HG03521 (cell line): ENCODE data around the gene BLTP2.
"Not testable (repeated sequence)": the region's sequence is repeated elsewhere in the genome, so short reads cannot be mapped to it uniquely, and the experiment has no call there.

ENCODE experiments used
- ATAC-seq: cut with Tn5 transposase; IDR thresholded peaks from one replicate; pipeline ENCODE4 v1.9.1; 2021; ENCODE audit warnings: mild to moderate bottlenecking, moderate library complexity; ENCODE audit not compliant: unreplicated experiment

Gene BLTP2

DNA sequence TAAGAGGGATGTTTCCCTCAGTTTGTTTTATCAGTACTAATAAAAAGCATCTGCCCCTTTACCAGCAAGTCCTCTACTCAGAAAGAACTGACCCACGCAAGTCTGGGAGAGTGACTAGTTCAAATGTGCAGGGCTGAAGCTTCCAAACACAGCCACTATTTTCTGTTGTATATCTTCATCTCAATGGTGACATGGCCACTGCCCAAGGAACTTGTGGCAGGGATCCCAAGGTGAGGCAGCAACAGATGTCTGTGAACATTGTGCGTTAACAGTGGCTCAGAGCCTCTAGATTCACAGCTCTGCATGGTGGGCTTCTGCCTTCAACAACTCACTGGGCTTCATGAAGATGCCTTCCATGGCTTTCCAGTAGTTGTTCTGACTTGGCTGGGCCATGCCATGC, 3.7 kb upstream of the BLTP2 start:
- no peak for ATAC-seq

DNA sequence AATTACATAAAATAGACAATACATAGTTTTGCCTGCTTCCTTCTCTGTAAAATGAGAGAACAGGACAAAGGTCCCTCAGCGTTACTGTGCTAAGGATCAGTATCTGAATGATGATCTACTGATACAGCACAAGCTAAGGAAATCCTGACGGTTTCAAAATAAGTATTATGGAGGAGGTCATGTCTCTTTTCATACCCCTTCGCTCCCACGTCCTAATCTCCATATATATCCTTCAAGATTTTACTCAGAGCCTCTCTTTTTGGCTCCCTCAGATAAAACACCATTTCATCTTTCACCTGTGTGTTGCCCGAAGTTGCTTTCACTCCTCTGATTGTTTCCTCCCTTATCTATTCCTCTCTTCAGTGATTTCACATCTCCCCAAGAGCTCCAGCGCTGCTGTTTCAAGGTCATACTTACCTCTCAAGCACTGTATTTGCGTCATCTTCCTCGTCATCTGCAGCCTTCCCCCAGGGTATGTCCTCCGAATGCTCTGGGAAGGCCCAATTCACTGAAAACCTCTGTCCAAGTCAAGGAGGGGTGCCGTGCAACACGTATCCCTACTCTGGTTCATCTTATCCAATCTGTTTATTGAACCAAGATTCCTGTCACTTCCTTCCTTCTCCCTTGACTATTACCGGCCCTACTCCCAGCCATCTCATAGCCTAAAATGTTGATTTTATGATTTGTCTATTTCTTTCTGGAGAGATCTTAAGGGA, 1.2 kb upstream of the BLTP2 start:
- no peak for ATAC-seq

GRCh38 chr17:28645576-28645939, 600 bp upstream of the BLTP2 start:
- no peak for ATAC-seq

DNA sequence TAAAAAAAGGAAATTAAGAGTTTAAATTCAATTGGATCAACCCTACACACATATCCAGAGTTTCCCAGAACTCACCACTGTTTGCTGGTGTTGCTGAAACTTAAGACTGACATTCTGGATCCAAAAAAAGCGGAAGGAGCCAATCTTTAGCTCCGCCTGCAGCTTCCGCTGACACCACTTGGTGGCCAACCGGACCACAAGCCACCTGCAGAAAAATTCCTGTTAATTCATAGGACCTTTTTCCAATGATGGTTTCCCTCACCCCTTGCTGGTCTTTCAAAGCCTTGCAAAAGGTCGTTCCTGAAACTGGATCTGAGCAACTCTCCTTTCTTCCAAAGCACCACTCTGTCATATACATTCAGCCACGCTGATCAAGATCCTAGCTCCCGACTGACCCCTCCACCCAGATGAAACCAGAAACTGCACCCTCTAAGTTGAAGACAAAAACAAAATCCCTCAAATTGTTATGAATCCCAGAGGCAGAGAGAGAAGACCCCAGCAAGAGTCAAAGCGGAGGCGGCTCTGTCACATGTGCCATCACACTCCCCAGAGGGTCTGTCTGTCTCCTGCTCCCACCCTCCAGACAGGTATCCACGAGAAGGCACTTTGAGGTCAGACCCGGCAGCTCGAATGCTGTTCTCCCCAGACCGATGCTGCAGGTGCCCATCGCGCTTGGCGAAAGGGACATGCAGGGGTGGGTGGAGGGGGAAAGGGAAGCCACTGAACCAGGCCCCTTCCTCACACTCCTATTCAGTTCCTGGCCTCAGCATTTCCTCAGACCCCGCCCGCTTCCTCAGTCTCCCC, 773 bp downstream of the BLTP2 start:
- ATAC-seq, result no peak

DNA sequence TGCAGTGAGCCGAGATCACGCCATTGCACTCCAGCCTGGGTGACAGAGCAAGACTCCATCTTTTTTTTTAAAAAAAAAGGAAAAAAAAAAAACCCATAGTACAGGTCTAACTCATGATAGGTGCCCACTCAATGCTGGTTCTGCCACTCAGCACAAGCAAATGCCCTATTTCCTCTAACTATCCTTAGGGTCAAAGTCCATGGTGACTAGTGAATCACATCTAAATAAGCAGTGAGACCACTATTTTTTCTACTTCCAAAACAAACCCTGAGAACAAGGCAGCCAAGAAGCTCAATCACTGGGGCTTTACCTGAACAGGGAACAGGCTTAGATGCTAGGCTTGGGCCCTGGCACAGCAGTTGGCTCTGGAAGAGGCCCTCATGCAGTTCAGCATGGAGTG, 3.4 kb downstream of the BLTP2 start:
- ATAC-seq, result no peak

- ATAC-seq, result no peak
Measured at GRCh38 chr17:28635506-28635905, 9.5 kb downstream of the BLTP2 start.

GRCh38 chr17:28634206-28634865, 10.6 kb downstream of the BLTP2 start:
- no peak for ATAC-seq

DNA sequence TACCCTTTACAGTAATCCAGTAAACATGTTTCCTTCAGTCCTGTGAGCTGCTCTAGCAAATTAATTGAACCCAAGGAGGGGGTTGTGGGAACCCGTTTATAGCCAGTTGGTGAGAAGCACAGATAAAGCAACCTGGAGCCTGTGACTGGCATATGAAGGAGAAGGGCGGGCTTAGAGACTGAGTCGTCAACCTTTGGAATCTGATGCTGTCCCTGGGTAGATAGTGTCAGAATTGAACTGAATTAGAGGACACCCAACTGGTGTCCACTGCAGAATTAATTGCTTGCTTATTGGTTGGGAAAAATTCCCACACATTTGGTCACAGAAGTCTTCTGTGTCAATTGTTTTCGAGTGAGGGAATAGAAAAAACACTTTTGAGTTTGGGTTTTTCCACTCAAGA, 18.1 kb downstream of the BLTP2 start:
- no peak for ATAC-seq

GRCh38 chr17:28624148-28624547, 20.8 kb downstream of the BLTP2 start:
- no peak for ATAC-seq

DNA sequence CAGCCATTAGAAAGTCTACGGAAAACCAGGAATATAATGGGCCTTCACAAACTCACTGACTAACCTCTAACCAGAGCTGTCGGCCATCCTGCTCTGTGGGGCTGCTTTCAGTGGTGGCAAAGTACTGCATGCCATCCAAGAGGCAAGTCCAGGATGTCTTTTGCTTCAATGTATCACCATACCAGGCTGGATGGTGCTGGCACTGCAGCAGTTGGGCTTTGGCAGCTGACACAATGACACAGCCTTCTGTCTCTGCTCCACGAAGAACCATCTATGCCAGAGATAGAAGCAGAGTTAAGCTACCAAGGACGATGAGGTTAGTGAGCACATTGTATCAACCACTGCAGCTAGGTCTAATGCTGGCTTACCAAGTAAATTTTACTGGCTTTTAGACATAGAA, 21.3 kb downstream of the BLTP2 start:
- ATAC-seq, result no peak

DNA sequence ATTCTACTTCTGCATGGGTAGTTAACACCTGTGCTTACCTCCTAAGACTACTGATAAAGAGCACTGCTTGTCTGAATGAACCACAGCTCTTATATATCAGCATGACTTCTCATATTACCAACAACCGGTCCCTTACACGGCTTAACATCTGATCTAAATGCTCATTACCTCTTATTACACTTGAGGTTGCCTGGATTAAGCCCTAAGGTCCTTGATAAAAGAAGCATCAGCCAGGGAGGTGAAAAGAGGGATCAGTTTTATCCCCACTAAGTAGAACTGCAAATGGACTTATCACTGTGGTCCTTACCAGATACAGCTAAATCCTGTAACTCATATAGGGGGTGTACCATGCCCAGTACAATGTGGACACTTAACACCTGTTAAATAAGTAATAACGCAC, 22.8 kb downstream of the BLTP2 start:
- ATAC-seq, result no peak

DNA sequence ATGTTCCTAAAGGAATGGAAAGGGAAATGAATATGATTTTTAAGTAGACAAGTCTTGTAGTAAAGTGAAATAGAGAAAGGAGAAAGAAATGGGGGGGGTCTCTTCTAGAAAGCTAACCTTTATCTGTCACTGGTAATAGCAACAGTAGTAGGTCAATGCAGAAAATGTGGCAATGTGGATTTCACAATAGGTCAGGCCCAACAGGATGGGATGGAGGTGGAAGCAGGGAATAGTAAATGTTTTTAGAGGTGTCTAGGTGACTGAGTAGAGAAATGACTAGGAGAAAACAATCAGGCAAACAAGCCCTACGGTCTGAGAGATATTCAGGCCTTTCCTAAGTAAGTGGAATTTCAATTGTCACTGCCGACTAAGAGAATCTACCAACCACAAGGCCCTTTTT, 24.9 kb downstream of the BLTP2 start:
- ATAC-seq, result no peak

GRCh38 chr17:28618464-28618863, 26.5 kb downstream of the BLTP2 start:
- no peak for ATAC-seq

- ATAC-seq, result no peak
Measured at GRCh38 chr17:28616281-28616680, 28.7 kb downstream of the BLTP2 start.

GRCh38 chr17:28615260-28615940, 29.6 kb downstream of the BLTP2 start:
- ATAC-seq, result no peak

DNA sequence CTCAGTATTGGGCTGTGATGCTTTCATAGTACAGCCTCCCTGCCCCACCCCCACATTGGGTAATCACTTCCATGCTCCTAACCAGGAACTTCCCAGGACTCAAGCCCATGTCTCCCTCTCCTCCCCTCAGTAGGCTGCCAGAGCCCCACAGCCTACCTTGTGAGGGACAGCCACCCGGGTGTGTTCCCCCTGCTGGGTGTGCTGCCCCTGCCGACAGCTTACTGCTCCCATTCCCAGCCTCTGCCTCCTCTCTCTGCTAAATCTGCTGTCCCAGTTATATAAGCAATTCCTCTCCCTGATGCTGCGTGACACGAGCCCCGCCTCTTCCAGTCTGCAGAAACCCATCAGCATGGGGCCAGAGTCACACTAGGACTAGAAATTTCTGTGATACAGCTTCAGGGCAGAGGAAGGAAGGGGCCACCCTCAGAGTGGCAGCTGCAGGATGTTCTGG, 31.0 kb downstream of the BLTP2 start, which contains the start of gene RSKR:
Gene RSKR, minus strand, starts transcription at position 255 of the 451 bp plus-strand sequence. Its CDS starts 24 bp downstream, at position 231.
- no peak for ATAC-seq

DNA sequence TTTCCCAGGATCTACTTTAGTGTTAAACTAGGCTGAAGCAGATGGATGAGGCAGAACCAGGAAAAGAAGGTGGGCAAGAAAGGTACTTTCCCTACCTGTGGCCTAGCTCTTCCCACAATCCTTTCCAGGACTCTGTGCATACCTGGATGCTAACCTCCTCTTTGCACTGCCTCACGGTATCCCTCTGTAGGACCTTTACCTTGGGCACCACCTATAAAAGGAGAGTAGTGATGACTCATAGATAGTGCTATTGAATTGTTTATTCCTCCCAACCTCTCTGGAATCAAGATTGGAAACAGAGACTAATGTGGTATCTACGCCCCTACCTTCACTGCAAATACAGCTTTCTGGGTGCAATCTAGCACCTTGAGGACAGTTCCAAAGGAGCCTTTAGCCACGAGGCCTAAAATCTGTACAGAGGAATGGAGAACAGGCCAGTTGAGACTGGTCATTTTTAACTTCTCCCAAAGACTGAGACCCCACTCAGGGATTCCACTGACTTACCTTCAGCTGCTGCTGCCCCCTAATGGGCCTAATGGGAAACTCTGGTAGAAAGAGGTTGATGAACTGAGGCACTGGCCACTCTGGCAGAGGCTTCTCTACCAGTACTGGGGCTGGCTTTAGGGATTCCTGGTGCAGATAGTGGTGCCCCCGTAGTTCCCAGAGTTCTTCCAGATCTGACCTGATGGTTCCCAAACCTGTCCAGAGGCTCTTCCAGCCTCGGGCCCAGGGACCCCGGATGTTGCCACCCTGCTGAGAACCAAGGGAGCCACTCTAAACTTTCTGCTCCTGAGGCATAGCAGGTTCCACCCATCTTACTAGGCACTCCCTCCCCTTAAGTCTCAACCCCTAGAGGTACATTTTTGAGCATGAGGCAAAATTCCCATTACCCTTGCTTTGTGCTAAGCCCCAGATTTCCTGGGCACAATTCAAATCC, 31.8 kb downstream of the BLTP2 start:
- ATAC-seq, result no peak

GRCh38 chr17:28612531-28612930, 32.4 kb downstream of the BLTP2 start:
- no peak for ATAC-seq

- ATAC-seq, result no peak
Measured at GRCh38 chr17:28610376-28610775, 34.6 kb downstream of the BLTP2 start.

DNA sequence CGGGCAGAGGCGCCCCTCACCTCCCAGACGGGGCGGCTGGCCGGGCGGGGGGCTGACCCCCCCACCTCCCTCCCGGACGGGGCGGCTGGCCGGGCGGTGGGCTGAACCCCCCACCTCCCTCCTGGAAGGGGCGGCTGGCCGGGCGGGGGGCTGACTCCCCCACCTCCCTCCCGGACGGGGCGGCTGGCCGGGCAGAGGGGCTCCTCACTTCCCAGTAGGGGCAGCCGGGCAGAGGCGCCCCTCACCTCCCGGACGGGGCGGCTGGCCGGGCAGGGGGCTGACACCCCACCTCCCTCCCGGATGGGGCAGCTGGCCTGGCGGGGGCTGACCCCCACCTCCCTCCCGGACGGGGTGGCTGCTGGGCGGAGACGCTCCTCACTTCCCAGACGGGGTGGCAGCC, 40.9 kb downstream of the BLTP2 start:
- not testable (repeated sequence) for ATAC-seq
